Measurements from ENCODE around the gene NPPC. TPM values are rescaled to one million over a fixed set of nuclear protein-coding genes. Genes with fewer than 3 reads are reported as not detected.
"Not testable (repeated sequence)": the region's sequence is repeated elsewhere in the genome, so short reads cannot be mapped to it uniquely, and the experiment has no call there.

The NPPC gene
- total RNA-seq, 1 experiment from 2014 or later, result not detected

DNA sequence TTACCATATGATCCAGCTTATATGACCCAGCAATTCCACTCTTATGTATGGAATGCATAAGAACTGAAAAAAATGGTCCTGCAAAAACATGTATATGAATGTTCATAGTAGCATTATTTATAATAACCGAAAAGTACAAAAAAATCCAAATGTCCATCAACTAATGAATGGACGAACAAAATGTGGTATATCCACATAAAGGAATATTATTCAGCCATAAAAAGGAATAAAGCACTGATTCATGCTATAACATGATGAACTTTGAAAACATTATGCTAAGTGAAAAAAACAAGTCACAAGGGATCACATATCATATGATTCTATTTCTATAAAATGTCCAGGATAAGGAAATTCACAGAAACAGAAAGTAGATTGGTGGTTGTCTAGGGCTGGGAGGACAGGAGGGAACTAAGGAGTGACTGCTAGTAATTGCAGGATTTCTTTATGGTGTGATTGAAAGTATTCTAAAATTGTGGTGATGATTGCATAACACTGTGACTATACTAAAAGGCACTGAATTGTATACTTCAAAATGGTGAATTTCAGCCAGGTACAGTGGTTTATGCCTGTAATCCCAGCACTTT, 25.3 kb upstream of the NPPC start:
- TF ChIP-seq EZH2phosphoT487 (IDR thresholded peaks at IDR 0.05; ENCODE audit: borderline replicate concordance, low read length), result no peak
- TF ChIP-seq, protein P1, sequence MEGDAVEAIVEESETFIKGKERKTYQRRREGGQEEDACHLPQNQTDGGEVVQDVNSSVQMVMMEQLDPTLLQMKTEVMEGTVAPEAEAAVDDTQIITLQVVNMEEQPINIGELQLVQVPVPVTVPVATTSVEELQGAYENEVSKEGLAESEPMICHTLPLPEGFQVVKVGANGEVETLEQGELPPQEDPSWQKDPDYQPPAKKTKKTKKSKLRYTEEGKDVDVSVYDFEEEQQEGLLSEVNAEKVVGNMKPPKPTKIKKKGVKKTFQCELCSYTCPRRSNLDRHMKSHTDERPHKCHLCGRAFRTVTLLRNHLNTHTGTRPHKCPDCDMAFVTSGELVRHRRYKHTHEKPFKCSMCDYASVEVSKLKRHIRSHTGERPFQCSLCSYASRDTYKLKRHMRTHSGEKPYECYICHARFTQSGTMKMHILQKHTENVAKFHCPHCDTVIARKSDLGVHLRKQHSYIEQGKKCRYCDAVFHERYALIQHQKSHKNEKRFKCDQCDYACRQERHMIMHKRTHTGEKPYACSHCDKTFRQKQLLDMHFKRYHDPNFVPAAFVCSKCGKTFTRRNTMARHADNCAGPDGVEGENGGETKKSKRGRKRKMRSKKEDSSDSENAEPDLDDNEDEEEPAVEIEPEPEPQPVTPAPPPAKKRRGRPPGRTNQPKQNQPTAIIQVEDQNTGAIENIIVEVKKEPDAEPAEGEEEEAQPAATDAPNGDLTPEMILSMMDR (conservative IDR thresholded peaks at IDR 0.05; ENCODE audit: low read depth, low read length), result no peak
- TF ChIP-seq EZH2 (IDR thresholded peaks at IDR 0.05; ENCODE audit: low read length, unreplicated experiment), result no peak
- Histone ChIP-seq H3K36me3 (ENCODE audit: low read depth, low read length) (no peaks in the 10 kb centered on the region), H3K4me2 (ENCODE audit: low read length) (no peak overlapping the region), H3F3A (ENCODE audit: low read length, unreplicated experiment) (no peaks in the 10 kb centered on the region), H3K9ac (ENCODE audit: low read length) (no peak overlapping the region), H3K79me2 (ENCODE audit: low read length) (no peaks in the 10 kb centered on the region), H3K4me3 (ENCODE audit: low read length) (no peak overlapping the region), H3K4me1 (ENCODE audit: insufficient read depth, low read length) (no peaks in the 10 kb centered on the region), H3K27me3 (ENCODE audit: low read length) (no peaks in the 10 kb centered on the region), H4K20me1 (ENCODE audit: low read length) (no peaks in the 10 kb centered on the region), H2AFZ (ENCODE audit: low read length) (no peak overlapping the region), H3K9me2 (replicated peaks; ENCODE audit: low read length) (no peaks in the 10 kb centered on the region), H3K27ac (ENCODE audit: low read length) (no peak overlapping the region), H3K9me3 (ENCODE audit: low read length) (no peaks in the 10 kb centered on the region)
- POLR2A ChIA-PET (ENCODE audit: unreplicated experiment), result no interaction called here
- BruUV-seq (replicated peaks), result no TSS peak
- ATAC-seq (no peak), DNase-seq (no peak)
- intact Hi-C loops (cut with micrococcal nuclease), result no loop called here
- CTCF ChIA-PET, result no interaction called here

DNA sequence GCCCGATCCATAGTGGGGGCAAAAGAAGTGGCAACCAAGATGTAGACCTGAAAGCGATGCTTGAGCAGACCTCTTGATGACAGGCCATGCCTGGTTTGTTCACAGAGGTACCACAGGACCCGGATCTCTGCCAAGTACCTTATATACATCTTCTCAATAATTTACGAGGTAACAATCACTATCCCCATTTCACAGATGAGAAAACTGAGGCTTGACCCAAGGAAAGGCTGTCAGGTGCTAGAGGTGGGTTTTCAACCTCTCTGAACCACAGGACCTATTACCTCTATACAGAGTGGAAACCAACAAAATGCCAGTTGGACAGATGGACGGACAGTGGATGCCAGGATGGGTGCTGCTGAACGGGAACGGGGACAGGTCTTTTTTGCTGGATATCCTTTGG, 21.5 kb upstream of the NPPC start:
- ATAC-seq (no peak), DNase-seq (no peak)
- no peak overlapping the region for H3K27ac ChIP-seq (ENCODE audit: low read length)
- no peaks in the 10 kb centered on the region for H3K9me3 ChIP-seq (ENCODE audit: low read length)
- H3F3A ChIP-seq (ENCODE audit: low read length, unreplicated experiment), result no peaks in the 10 kb centered on the region
- no peaks in the 10 kb centered on the region for H4K20me1 ChIP-seq (ENCODE audit: low read length)
- intact Hi-C loops (cut with micrococcal nuclease), result no loop called here
- POLR2A ChIA-PET (ENCODE audit: unreplicated experiment), result no interaction called here
- no peaks in the 10 kb centered on the region for H3K79me2 ChIP-seq (ENCODE audit: low read length)
- no peaks in the 10 kb centered on the region for H3K4me1 ChIP-seq (ENCODE audit: insufficient read depth, low read length)
- no peaks in the 10 kb centered on the region for H3K27me3 ChIP-seq (ENCODE audit: low read length)
- no peak overlapping the region for H3K9ac ChIP-seq (ENCODE audit: low read length)
- CTCF ChIA-PET, result no interaction called here
- no peaks in the 10 kb centered on the region for H3K36me3 ChIP-seq (ENCODE audit: low read depth, low read length)
- H2AFZ ChIP-seq (ENCODE audit: low read length), result no peak overlapping the region
- no TSS peak for BruUV-seq (replicated peaks)
- H3K4me2 ChIP-seq (ENCODE audit: low read length), result no peak overlapping the region
- H3K9me2 ChIP-seq (replicated peaks; ENCODE audit: low read length), result no peaks in the 10 kb centered on the region
- TF ChIP-seq EZH2 (IDR thresholded peaks at IDR 0.05; ENCODE audit: low read length, unreplicated experiment), result no peak
- H3K4me3 ChIP-seq (ENCODE audit: low read length), result no peak overlapping the region

DNA sequence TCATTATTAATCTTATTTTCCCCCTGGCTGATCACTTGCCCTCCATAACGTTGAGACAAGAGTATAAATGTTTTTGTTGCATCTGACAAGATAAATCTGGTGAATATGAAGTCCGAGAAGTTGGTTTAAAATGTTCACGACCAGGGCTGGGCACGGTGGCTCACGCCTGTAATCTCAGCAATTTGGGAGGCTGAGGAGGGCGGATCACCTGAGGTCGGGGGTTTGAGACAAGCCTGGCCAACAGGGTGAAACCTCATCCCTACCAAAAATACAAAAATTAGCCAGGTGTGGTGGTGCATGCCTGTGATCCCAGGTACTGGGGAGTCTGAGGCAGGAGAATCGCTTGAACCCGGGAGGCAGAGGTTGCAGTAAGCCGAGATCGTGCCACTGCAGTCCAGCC, 20.9 kb upstream of the NPPC start:
- intact Hi-C loops (cut with micrococcal nuclease); H2AFZ ChIP-seq (ENCODE audit: low read length); H3F3A ChIP-seq (ENCODE audit: low read length, unreplicated experiment); H3K79me2 ChIP-seq (ENCODE audit: low read length); POLR2A ChIA-PET (ENCODE audit: unreplicated experiment); BruUV-seq (replicated peaks); H3K9ac ChIP-seq (ENCODE audit: low read length); H3K4me1 ChIP-seq (ENCODE audit: insufficient read depth, low read length); H3K9me3 ChIP-seq (ENCODE audit: low read length); H3K9me2 ChIP-seq (replicated peaks; ENCODE audit: low read length); CTCF ChIA-PET; H3K27ac ChIP-seq (ENCODE audit: low read length); H3K27me3 ChIP-seq (ENCODE audit: low read length); H3K36me3 ChIP-seq (ENCODE audit: low read depth, low read length); H4K20me1 ChIP-seq (ENCODE audit: low read length); H3K4me2 ChIP-seq (ENCODE audit: low read length); H3K4me3 ChIP-seq (ENCODE audit: low read length); ATAC-seq; DNase-seq: not testable (repeated sequence)

DNA sequence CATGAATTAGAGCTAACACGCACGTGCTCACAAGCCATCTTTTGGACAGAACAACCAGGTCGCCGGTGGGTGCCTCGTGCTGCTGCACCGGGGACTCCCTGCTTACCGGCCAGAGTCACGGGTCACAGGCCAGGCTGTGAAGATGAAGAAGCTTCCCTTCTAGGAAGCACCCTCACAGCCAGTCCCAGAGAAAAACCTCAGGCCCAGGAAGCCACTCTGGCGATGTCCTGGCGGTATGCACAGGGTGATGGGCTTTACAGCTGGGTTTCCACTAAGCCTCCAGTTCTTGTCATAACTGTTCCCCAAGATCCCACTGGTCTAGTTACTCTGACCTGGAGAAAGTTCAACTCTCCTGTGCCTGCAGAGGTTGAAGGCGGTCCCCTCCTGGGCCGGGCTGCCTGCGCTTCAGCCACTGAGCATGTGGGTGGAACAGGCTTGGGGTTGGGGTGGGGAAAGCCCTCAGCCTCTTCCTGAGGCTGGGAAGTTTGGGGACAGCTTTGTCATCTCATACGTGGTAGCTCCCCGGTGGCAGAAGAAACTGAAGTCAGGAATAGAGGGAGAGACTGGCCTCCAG, 20.1 kb upstream of the NPPC start:
- no peaks in the 10 kb centered on the region for H4K20me1 ChIP-seq (ENCODE audit: low read length)
- H3K36me3 ChIP-seq (ENCODE audit: low read depth, low read length), result no peaks in the 10 kb centered on the region
- no TSS peak for BruUV-seq (replicated peaks)
- TF ChIP-seq, protein P1 (conservative IDR thresholded peaks at IDR 0.05; ENCODE audit: low read depth, low read length), result no peak
- no peak for TF ChIP-seq EZH2phosphoT487 (IDR thresholded peaks at IDR 0.05; ENCODE audit: borderline replicate concordance, low read length)
- no peak for TF ChIP-seq EZH2 (IDR thresholded peaks at IDR 0.05; ENCODE audit: low read length, unreplicated experiment)
- no peaks in the 10 kb centered on the region for H3F3A ChIP-seq (ENCODE audit: low read length, unreplicated experiment)
- ChIA-PET POLR2A (ENCODE audit: unreplicated experiment) (no interaction called here), CTCF (interaction anchor here (0.5 kb wide), 1 partner anchor 136 kb away, joined by 3 read pairs; no protein-coding TSS in a partner anchor)
- no peak overlapping the region for H2AFZ ChIP-seq (ENCODE audit: low read length)
- no peaks in the 10 kb centered on the region for H3K79me2 ChIP-seq (ENCODE audit: low read length)
- H3K4me1 ChIP-seq (ENCODE audit: insufficient read depth, low read length), result no peaks in the 10 kb centered on the region
- H3K27ac ChIP-seq (ENCODE audit: low read length), result no peak overlapping the region
- ATAC-seq (no peak), DNase-seq (no peak)
- H3K9me2 ChIP-seq (replicated peaks; ENCODE audit: low read length), result no peaks in the 10 kb centered on the region
- no peak overlapping the region for H3K9ac ChIP-seq (ENCODE audit: low read length)
- intact Hi-C loops (cut with micrococcal nuclease), result no loop called here
- H3K9me3 ChIP-seq (ENCODE audit: low read length), result no peaks in the 10 kb centered on the region
- H3K4me3 ChIP-seq (ENCODE audit: low read length), result no peak overlapping the region
- H3K4me2 ChIP-seq (ENCODE audit: low read length), result no peak overlapping the region
- H3K27me3 ChIP-seq (ENCODE audit: low read length), result no peaks in the 10 kb centered on the region
